Tibial nerve (tissue), 4 donors: ENCODE data around the gene CTDSPL. TPM values are rescaled to one million over a fixed set of nuclear protein-coding genes. Genes with fewer than 3 reads are reported as not detected.

Experiments
- DNase-seq, 2 donors: peaks; one replicate each; pipeline ENCODE4 v3.0.0-alpha.2; 2019; ENCODE audit warnings: low spot score in 2 of 2
- H3K27ac ChIP-seq, 4 donors: fragments of 200-600 bp; sonication (generic) in 3 of 4; one replicate each; pipeline ENCODE4 v1.5.1; 2017 to 2019; ENCODE audit warnings: mild to moderate bottlenecking in 1 of 4
- H3K27me3 ChIP-seq, 2 donors: fragments of 200-600 bp; sonication (generic) in 1 of 2; one replicate each; pipeline versions ENCODE4 v1.5.1 to v1.6.0; 2017 to 2019
- H3K36me3 ChIP-seq, 3 donors: fragments of 200-600 bp; sonication (generic); one replicate each; pipeline ENCODE4 v1.5.1; 2018 to 2019
- H3K4me1 ChIP-seq, 4 donors: fragments of 200-600 bp; sonication (generic) in 3 of 4; one replicate each; pipeline ENCODE4 v1.5.1; 2017 to 2019
- H3K4me3 ChIP-seq, 4 donors: fragments of 200-600 bp; sonication (generic) in 3 of 4; one replicate each; pipeline ENCODE4 v1.5.1; 2017 to 2019; ENCODE audit warnings: mild to moderate bottlenecking in 1 of 4, moderate library complexity in 1 of 4
- H3K9me3 ChIP-seq, 4 donors: fragments of 200-600 bp; sonication (generic) in 3 of 4; one replicate each; pipeline ENCODE4 v1.5.1; 2017 to 2019
- CTCF ChIP-seq, 5 experiments: fragments of 200-600 bp in 3 of 5; fragments of 450-650 bp in 2 of 5; sonication (generic) in 3 of 5; IDR thresholded peaks; one replicate each; pipeline ENCODE4 v1.5.1; 2016 to 2019; ENCODE audit warnings: antibody characterized with exemption in 5 of 5, mild to moderate bottlenecking in 3 of 5, moderate library complexity in 2 of 5
- EP300 ChIP-seq, 2 donors: sonication (generic); formaldehyde crosslinking; IDR thresholded peaks; one replicate each; pipeline ENCODE4 v1.6.1; 2017; ENCODE audit warnings: antibody characterized with exemption in 2 of 2, mild to moderate bottlenecking in 1 of 2
- POLR2A ChIP-seq, 2 donors: fragments of 450-650 bp; IDR thresholded peaks; one replicate each; pipeline ENCODE4 v1.6.1; 2017; ENCODE audit warnings: antibody characterized with exemption in 2 of 2, mild to moderate bottlenecking in 2 of 2, moderate library complexity in 2 of 2
- WGBS, 2 donors: methylation state at CpG; one replicate each; pipeline ENCODE4 v1.1.5; 2018; 5-methylcytosine and 5-hydroxymethylcytosine counted together
- total RNA-seq, 4 donors: library from RNA; depleted of rRNA; stranded (reverse); fragments of >200 nt; gene quantifications; one replicate each; pipeline ENCODE4 v1.1.0, GENCODE V29; 2016

Gene CTDSPL
- total RNA-seq, 4 donors from 2014 or later = 31.8 to 87.0 (median 49.0) TPM

- TF ChIP-seq POLR2A (IDR thresholded peaks at IDR 0.05) (no peak), CTCF (IDR thresholded peaks at IDR 0.05) (no peak), EP300 (IDR thresholded peaks at IDR 0.05) (no peak)
- Histone ChIP-seq H3K27me3 (no peaks in the 10 kb centered on the region), H3K4me3 (no peak overlapping the region), H3K4me1 (no peaks in the 10 kb centered on the region), H3K9me3 (peaks cover 0 to 8% (median 0%) of the 10 kb centered on the region in 4 donors), H3K27ac (no peak overlapping the region), H3K36me3 (peaks cover 0 to 88% (median 20%) of the 10 kb centered on the region in 3 donors)
- no peak for DNase-seq
- WGBS, 2 donors = 65 to 81% methylated on average over 3 of the region's 3 CpGs
These were observed 153.8 kb downstream of the CTDSPL start for GRCh38 chr3:38015485-38015884.

- Histone ChIP-seq H3K9me3 (peaks cover 0 to 8% (median 0%) of the 10 kb centered on the region in 4 donors), H3K4me3 (no peak overlapping the region), H3K27me3 (no peaks in the 10 kb centered on the region), H3K4me1 (no peaks in the 10 kb centered on the region), H3K36me3 (peaks cover 0 to 84% (median 20%) of the 10 kb centered on the region in 3 donors), H3K27ac (no peak overlapping the region)
- WGBS, 2 donors = 91 to 96% methylated on average over 3 of the region's 3 CpGs
- no peak for DNase-seq
- no peak for TF ChIP-seq CTCF (IDR thresholded peaks at IDR 0.05)
These were observed 154.3 kb downstream of the CTDSPL start for GRCh38 chr3:38015984-38016383.

GRCh38 chr3:38016410-38016809, 154.7 kb downstream of the CTDSPL start:
- Histone ChIP-seq H3K9me3 (peaks cover 0 to 8% (median 0%) of the 10 kb centered on the region in 4 donors), H3K4me3 (no peak overlapping the region), H3K27ac (no peak overlapping the region), H3K4me1 (no peaks in the 10 kb centered on the region), H3K36me3 (peaks cover 0 to 80% (median 20%) of the 10 kb centered on the region in 3 donors), H3K27me3 (no peaks in the 10 kb centered on the region)
- no peak for DNase-seq
- no peak for TF ChIP-seq POLR2A (IDR thresholded peaks at IDR 0.05)
- no peak for TF ChIP-seq EP300 (IDR thresholded peaks at IDR 0.05)
- TF ChIP-seq CTCF (IDR thresholded peaks at IDR 0.05) = no peak
- 98% methylated on average over 13 of the region's 13 CpGs for WGBS, 2 donors

GRCh38 chr3:38016847-38017444, 155.3 kb downstream of the CTDSPL start:
- peaks cover 0 to 76% (median 20%) of the 10 kb centered on the region in 3 donors for H3K36me3 ChIP-seq
- WGBS, 2 donors = 60 to 86% methylated on average over 6 of the region's 6 CpGs
- no peak for TF ChIP-seq POLR2A (IDR thresholded peaks at IDR 0.05)
- no peak for TF ChIP-seq EP300 (IDR thresholded peaks at IDR 0.05)
- TF ChIP-seq CTCF (IDR thresholded peaks at IDR 0.05) = no peak
- H3K4me3 ChIP-seq = no peak overlapping the region
- H3K27me3 ChIP-seq = no peaks in the 10 kb centered on the region
- no peak overlapping the region for H3K27ac ChIP-seq
- H3K4me1 ChIP-seq = peaks cover 0 to 2% (median 0%) of the 10 kb centered on the region in 4 donors
- DNase-seq = no peak
- H3K9me3 ChIP-seq = peaks cover 0 to 8% (median 0%) of the 10 kb centered on the region in 4 donors

- Histone ChIP-seq H3K36me3 (peaks cover 0 to 73% (median 20%) of the 10 kb centered on the region in 3 donors), H3K27me3 (no peaks in the 10 kb centered on the region), H3K4me3 (no peak overlapping the region), H3K27ac (no peak overlapping the region), H3K9me3 (peaks cover 0 to 8% (median 0%) of the 10 kb centered on the region in 4 donors), H3K4me1 (peaks cover 0 to 9% (median 0%) of the 10 kb centered on the region in 4 donors)
- TF ChIP-seq POLR2A (IDR thresholded peaks at IDR 0.05) (no peak), EP300 (IDR thresholded peaks at IDR 0.05) (no peak)
- 70 to 78% methylated on average over 9 of the region's 9 CpGs for WGBS, 2 donors
- peak in 1 of 2 donors; percentile 0 for DNase-seq
These were observed 156.0 kb downstream of the CTDSPL start for GRCh38 chr3:38017445-38018295.
